ENCODE results near the gene MFAP5.

- TF ChIP-seq CTCF (IDR thresholded peaks at IDR 0.05) (no peak), EP300 (IDR thresholded peaks at IDR 0.05; ENCODE audit: low read depth) (no peak), POLR2AphosphoS5 (IDR thresholded peaks at IDR 0.05) (no peak), POLR2A (IDR thresholded peaks at IDR 0.05) (no peak)
These were observed 57.6 kb downstream of the MFAP5 start for GRCh38 chr12:8605057-8605456.

Measured in transverse colon (tissue), 4 donors.